HG03342 (cell line): ENCODE results near the gene RNF157.

Experiments used
- ATAC-seq: cut with Tn5 transposase; IDR thresholded peaks from one replicate; pipeline ENCODE4 v1.9.1; 2021; ENCODE audit warnings: mild to moderate bottlenecking, moderate library complexity; ENCODE audit not compliant: unreplicated experiment

The RNF157 gene

DNA sequence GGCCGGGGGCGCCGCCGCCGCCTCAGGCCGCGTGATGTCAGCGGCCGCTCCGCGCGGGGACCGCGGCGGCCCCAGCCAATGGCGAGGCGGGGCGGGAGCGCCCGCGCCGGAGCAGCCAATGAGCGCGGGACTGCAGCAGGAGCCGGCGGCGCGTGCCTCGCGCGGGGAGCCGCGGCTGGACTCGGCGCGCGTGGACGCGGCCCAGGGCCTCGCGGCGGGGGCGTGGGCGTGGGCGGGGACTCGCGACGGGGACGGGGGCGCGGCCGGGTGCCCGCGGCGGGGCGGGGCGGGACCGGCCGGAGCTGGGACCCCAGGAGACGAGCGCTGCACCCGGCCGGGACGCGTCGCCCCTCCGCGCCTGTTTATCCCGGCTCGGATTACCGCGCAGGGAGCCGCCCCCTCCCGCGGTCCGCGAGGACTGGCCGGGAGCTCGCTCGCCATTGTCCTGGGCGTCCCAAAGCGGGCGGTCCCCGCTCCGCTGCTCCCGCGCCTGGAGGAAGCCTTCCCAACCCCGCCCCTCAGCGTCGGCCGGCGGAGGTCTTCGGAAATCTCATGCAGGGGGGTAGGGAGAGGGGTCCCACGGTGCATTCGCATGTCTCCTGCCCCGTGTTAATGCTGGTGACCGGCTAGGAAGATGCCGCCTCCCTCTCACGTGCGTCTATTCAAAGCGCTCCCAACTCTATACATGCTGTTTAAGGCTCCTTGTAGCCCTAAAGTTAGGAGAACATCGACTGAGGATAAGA is at the start of gene RNF157:
Gene RNF157 (minus strand): TSS at position 33 of the 743 bp plus-strand sequence. CDS start 253 bp downstream, outside the sequence.
- ATAC-seq: peak; percentile 56

DNA sequence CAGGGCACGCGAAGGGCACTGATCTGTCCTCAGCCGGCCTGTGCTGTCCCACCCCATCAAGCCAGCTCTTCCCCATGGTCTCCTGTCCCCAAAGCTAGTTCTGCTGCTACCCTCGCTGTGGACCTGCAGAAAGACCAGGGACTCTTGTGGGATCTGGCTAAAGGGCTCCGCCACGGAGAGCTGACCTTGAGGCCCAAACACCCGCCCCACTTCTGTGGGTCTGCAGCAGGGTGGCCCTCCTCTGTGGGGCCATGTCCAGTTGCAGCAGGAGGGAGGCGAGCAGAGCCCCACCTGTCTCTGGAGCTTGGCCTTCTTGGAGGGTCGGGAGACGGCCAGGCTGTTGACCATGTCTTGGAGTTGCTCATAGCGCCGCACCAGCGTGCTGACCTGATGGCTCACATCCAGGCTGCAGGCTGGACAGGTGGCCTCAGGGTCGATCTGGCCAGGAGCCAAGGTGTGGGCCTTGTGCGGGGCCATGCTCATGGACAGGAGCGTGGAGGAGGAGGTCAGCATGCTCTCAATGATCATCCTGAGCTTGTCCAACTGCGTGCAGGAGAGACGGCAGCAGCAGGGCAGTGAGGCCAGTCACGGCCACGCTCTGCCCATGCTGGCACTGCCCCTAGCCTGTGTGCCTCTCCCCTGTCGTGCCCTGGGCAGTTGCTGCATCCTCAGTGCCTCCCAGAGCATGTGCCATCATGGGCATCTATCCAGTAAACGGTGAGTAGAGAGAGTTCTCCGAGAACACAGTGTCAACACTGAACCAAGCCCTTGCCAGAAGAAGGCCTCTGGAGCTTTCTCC is 41.5 kb upstream of the RNF157 start:
- no peak for ATAC-seq

DNA sequence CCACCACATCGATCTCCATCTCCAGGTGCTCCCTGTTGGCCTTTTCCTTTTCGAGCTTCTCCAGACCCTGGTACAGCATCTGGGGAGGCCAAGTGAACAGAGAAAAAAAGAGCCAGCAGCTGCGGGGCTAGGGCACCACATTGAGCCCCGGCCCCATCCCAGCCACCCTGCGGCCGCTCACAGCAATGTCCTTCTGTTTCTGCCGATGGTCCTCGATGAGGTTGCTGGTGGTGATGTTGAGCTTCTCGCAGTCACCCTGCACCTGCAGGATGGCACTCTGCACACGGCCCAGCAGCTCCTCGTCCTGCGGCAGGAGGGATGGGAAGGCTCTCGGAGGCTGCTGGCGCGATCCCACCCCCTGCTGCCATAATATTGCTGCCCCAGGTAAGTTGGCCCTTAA is 40.4 kb upstream of the RNF157 start:
- no peak for ATAC-seq

DNA sequence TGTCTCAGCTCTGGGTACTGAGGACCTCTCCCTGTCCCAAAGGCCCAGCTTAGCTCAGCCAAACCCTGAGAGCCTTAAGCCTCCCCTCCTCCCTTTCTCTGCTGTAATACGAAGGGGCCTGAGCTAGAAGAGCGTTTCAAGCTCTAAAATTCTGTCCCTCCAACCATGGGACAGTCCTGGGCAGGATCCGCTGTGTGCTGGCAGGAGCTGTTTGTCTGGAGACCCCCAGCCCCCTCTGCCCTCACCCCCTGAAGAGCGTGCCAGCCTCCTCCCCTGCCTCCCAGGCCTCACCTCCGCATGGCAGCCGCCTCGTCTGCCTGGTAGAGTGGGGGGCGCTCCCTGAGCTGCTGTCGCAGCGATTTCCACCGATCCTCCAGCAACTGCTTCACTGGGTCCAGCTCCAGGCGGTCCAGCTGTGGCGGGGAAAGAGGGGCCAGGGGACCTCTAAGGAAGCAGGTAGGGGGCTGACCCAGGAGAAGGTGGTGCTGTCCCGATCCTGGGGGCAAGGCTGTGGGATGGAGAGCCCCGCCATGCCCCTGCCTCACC is 39.5 kb upstream of the RNF157 start:
- ATAC-seq: no peak

DNA sequence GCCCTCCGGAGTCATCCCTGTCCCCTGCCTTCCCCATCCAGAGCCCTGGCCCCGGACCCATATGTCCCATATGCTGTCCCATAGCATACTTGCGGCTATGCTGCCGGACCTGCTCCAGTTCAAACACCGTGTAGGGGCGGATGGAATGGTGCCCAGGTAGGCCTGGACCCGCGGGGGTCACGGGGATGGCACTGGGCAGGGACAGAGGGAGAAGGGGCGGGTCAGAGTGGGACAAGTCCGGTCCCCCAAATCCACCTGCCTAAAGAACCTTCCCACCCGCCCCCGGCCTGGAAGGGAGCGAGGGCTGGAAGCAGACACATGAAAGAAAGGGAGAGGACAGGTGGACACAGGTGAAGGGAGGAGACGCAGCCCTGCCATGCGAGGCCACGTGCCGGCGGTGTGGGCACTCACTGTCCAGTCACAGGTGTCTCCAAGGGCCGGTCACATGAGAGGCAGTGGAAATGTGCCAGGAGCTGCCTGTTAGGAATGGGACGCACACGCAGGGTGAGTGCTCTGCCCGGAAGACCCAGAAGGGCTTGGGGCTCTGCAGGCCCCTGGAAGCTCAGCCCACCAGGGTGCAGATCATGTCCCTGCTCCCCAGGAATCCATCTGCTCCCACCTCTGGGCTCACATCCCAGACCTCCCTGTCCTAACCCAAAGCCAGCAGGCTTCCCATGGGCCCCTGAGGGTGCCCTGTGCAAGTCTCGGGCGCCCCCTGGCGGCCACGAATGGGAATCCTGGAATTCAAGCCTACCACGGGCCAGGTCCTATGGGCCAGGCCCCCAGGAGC is 38.9 kb upstream of the RNF157 start:
- peak; percentile 57 for ATAC-seq

DNA sequence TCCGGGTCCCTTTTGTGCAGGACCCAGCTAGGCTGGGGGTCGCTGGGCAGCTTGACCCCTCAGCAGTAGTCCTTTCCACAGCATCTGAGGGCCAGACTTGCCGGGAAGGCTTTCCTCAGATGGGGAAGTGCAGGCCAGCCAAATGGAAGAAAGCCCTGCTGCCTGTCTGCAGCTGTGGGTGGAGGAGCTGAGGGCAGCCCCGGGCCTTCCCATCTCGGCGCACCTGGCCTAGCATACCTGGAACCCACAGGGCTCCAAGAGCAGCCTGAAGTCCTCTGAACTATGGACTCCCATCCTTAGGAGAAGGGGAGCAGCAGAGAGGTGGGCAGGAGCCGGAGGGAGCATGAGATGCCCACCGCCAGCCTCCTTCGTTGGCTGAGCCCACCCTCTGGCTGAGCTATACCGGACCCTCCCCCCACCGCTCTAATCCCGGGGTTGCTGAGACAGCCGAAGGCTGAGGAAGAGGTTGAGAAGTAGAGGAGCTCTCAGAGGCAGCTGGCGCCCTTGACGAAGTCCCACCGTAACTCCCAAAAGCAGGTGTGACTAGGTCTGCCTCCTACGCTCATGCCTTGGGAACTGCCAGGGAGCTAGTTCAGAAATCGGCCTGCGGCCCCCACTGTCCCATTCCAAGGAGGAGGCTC is 38.1 kb upstream of the RNF157 start:
- no peak for ATAC-seq

DNA sequence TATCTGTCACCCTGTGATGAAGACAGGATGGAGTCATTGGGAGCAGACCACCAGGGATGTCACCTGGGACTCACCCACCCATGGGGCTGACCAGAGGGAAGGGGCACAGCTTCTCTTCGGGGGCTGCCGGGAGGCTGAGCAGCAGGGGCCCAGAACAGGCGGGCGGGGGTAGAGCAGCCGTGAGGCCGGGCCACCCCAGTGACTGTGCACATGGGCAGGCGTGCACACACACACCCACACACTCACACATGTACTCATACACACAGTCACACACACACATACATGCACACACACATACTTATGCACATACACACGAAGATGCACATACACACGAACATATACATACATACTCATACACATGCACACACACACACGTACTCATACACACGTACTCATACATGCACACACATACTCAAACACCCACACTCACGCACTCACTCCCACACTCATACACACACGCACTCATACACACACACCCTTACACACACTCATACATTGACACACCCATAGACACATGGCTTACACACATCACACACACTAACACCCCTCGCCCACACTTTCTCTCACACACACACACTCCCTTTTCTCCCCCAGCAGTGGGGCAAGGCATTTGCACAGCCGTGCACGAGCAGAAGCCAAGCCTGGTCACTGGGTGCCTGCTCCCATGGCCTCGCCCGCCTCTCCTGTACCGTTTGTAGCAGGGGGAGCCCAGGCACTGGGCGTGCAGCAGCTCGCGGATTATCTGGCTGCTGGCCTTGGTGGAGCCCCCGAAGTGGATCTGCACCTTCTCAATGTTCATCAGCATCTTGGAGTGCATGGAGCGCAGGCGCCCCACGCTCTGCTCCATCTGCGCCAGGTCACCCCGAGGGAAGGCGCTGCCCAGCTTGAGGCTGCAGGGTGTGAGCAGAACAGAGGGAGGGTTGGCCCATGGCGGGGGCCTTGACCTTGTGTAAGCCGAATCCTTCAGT is 37.3 kb upstream of the RNF157 start:
- no peak for ATAC-seq

DNA sequence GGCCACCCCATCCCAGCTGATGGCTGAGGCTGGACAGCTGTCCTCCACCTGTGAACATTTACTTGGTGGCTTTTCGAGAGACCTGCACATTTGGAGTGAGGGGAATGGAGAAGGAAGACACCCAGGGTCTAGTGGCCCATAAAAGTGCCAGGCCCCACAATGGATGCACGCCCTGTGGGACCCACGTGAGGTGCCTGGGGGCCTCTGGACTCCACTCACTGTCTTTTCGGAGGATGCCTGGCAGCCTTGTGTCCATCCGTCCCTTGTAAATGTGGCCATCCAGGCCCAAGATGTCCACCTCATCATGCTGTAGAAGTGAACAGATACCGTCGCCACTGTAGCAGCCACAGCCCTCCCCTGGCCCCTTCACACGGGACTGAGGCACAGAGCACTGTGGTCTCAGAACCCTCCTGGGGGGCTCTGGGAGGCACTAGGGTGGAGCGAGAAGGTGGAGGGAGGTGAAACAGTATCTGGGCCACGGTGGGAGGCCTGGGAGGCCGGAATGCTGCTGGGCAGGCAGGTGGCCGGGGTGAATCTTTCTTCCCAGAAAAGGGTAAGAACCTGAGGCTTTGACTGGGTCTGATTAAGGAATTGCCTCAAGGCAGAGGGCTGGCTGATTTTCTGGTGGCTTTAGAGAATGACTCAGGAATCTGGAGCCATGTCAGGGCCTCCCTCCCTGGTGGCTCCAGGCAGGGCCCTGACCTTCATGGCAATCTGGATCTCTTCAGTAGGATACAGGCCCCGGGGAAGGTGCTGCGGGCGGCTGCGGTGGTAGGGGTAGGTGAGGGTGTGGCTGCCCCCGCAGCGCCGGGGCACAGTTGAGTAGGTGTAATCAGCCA is 36.4 kb upstream of the RNF157 start:
- no peak for ATAC-seq

DNA sequence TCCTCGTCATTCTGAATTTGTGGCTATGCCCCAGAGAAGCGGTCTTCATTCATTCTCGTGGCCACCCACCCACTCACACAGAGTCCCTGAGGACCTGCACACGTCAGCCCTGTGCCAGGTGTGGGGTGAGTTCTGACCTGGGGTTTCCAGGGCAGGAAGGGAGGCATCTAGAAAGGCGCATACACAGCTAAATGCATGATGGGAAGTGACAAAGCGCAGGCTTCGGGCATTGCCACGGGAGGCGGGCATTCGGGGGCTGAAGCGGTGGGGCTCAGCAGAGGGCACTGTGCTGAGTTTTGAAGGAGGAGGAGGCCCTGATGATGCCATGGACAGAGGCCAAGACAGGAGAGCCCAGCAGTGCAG is 35.8 kb upstream of the RNF157 start:
- no peak for ATAC-seq

DNA sequence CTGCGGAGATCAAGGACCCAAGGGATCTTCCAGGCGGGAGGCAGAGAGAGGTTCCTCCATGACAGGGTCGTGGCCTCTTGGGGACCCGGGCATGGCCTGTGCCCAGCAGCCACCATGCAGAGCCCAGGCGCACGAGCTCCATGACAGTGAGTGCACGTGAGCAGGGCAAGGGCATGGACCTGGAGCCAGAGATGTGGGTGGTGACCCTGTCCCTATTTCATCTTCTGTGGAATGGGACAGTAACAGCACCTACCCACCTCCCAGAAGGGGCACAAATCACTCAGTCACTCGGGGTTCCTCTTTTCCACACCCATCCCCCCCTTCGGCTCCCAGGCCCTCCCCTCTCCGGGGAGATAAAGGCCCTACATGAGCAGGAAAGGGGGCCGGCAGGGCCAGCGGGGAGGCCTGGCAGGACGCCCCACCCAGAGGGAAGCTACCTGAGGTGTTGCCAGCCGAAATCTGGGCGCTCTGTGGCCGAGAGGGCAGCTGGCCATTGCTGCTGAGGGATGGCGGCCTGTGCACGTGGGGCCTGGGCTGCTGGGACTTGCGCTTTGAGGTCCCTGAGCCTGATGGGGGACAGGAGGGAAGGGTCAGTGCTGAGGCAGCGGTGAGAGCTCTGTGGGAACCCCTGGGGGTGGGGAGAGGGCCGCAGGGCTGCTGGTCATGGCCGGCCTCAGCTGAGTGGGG is 35.2 kb upstream of the RNF157 start:
- ATAC-seq: no peak

DNA sequence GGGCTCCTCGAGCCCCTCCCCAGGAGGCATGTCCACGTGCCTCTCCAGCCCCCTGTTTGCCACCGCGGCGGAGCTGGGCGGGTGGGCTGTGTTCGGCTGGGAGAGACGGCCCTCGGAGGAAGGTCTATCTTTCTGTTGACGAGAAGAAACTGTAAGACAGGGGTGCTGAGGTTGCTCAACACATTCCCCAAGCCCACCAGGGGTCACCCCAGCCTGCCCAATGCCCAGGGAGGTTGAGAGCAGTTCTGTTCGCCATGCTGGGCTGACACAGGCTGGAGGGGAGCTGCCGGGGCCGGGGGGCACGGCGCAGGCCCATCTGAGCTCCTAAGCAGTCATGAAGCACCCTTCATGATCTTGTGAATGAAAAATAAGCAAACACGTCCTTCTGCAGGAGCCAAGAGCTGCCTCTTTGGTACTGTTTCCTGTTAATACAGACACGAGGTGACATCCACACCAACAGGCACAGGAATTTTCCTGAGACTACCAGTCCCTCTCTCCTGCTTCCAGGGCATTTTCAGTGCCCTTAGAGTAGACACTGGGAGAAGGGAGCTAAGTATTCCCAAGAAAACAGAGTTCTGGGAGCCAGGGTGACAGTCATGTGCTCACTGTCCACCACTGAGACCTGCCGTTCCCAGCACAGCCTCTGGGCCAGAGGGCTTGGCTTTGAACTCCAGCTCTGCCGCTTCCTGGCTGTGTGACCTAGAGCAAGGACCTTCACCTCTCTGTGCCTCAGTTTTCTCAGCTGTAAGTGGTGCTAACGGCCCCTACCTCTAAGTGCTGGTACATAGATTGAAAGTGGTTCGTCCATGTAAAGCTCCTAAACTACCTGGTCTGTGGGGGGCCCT is 34.0 kb upstream of the RNF157 start:
- ATAC-seq: no peak

DNA sequence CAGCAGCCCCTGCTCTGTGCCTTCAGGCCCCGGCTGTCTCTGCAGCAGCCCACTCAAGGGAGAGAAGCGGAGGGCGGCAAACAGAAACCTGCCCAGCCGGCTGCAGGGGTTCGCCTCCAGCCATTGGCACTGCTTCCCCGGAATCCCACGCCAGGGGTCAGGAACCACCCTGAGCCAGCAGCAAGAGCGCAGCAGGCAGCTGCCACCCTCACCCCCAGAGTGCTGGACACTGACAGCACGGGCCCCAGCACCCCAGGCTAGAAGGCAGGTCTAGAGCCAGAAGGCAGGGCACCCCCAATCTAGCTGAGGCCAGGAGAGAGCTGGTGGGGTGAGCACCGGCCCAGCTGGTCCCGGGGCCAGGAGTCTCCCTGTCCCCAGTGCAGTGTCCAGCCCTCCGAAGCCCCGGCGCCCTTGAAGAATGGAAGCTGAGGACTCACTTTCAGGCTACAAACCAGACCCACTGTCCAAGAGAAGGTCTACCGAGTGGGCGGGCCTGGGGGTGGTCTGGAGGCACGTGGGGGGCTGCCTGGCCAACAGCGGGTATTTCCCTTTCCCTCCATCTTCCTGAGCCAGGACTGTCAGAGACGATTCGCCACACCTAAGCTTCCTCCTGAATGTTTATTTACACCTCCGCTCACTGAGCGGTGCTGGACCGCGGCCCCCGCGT is 33.3 kb upstream of the RNF157 start:
- no peak for ATAC-seq

DNA sequence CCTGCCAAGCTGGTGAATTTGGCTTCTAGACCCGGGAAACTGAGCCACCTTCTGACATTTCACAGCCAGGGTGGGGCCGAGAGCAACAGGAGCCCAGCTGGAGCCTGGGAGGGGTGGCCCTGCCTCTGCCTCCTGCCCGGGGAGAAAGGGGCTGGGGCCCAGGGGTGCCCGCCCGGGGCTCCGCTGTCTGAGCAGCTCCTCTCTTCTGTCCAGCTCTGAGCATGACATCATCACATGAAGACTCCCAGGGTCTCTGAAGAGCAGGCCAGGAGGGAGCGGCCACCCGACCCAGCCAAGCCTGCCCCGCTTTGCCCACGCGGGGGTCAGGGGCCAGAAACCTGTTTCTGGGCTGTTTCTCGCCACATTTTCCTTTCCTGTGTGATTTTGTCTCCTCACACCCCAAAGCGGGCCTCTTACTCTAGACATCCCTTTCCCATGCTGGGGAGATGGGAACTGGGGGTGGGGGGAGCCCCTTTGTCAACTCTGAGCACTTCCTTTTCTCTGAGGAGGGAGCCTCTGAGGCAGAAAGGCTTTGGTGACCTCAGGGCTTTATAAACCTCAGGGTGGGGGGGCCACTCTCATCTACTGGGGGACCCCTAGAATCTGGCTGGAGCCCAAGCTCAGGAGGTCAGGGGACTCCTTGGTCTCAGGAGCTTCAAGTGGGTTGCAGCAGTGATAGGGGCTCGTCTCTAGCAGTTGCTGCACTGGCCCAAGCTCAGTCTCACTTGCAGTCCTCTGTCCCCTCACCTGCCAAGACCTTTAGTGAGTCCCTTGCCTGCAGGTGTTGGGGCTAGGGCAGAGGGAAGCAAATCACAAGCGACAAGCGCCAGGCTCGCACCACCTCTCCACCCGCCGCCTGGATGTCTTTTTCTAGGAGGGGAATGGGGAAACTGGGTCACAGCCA is 32.5 kb upstream of the RNF157 start:
- ATAC-seq: peak; percentile 20

DNA sequence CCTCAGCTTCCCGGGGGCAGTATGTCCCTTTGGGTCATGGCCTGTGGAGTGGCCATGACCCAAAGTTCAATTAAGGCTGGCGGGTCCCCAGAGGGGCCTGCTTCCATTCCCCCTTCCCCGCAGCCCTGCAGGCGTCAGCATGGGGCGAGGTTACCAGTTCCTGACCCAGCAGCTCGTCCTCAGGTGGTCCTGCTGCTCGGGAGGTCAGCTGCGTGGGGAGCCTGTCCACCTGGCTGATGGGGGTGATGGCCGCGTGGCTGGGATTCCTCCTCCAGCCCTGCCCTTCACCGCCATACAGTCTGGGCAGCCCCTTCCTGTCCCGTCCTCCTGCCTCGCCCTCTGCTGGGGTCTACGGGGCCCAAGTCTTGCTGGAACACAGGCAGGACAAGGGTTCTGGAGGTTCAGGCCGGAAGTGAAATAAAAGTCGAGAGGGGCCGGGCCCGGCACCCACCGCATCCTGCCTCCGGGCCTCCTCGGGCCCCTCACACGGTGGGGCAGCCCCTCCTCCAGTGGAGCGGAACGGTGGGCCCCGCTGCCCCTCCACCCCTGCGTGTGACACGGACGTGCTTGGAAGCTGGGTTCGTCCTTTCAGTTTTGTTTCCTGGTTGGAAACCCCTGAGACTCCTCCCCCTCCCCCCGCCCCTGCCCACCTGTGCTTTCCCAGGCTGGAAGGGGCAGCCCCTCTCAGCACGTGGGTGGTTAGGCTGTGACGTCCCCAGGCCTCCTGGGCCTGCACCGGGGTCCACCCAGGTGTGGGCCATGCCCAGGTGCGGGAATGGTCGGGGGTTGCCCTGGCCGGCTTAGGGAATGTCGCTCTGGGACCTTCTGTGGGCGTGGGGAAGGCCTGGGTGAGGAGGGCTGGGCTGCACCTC is 31.6 kb upstream of the RNF157 start:
- ATAC-seq: peak; percentile 42
